NB4 (cell line): ENCODE data around the gene CLSTN1.

ENCODE experiments used
- DNase-seq: peaks from one replicate; pipeline ENCODE4 v3.0.0; 2010; ENCODE audit warnings: low read depth
- H3K4me3 ChIP-seq: one replicate; pipeline ENCODE4 v1.5.1; 2011; ENCODE audit warnings: mild to moderate bottlenecking, low read depth, low read length, moderate library complexity
- MAX ChIP-seq: IDR thresholded peaks from 2 replicates; pipeline ENCODE4 v1.6.1; 2011; ENCODE audit warnings: low read depth, low read length
- MYC ChIP-seq: IDR thresholded peaks from 2 replicates; pipeline ENCODE4 v1.6.1; 2011; ENCODE audit warnings: low read depth, low read length
- POLR2A ChIP-seq: IDR thresholded peaks from 2 replicates; pipeline ENCODE4 v1.6.1; 2011; ENCODE audit warnings: mild to moderate bottlenecking; ENCODE audit not compliant: insufficient read length; ENCODE audit errors: extremely low read depth
- TF ChIP-seq, protein P1 (sequence below): IDR thresholded peaks from one replicate; pipeline ENCODE4 v1.5.1; 2012; ENCODE audit warnings: low read depth, low read length

CLSTN1 gene

GRCh38 chr1:9684801-9685200 is 139.0 kb downstream of the CLSTN1 start:
- no peak overlapping the region for H3K4me3 ChIP-seq
- TF ChIP-seq MAX (no peak), MYC (no peak), POLR2A (no peak)
- TF ChIP-seq, protein P1, sequence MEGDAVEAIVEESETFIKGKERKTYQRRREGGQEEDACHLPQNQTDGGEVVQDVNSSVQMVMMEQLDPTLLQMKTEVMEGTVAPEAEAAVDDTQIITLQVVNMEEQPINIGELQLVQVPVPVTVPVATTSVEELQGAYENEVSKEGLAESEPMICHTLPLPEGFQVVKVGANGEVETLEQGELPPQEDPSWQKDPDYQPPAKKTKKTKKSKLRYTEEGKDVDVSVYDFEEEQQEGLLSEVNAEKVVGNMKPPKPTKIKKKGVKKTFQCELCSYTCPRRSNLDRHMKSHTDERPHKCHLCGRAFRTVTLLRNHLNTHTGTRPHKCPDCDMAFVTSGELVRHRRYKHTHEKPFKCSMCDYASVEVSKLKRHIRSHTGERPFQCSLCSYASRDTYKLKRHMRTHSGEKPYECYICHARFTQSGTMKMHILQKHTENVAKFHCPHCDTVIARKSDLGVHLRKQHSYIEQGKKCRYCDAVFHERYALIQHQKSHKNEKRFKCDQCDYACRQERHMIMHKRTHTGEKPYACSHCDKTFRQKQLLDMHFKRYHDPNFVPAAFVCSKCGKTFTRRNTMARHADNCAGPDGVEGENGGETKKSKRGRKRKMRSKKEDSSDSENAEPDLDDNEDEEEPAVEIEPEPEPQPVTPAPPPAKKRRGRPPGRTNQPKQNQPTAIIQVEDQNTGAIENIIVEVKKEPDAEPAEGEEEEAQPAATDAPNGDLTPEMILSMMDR: no peak
- DNase-seq: peak; percentile 59

GRCh38 chr1:9680828-9681227 is 142.9 kb downstream of the CLSTN1 start:
- TF ChIP-seq, protein P1: no peak
- TF ChIP-seq MAX (no peak), MYC (no peak), POLR2A (no peak)
- H3K4me3 ChIP-seq: no peak overlapping the region
- no peak for DNase-seq

DNA sequence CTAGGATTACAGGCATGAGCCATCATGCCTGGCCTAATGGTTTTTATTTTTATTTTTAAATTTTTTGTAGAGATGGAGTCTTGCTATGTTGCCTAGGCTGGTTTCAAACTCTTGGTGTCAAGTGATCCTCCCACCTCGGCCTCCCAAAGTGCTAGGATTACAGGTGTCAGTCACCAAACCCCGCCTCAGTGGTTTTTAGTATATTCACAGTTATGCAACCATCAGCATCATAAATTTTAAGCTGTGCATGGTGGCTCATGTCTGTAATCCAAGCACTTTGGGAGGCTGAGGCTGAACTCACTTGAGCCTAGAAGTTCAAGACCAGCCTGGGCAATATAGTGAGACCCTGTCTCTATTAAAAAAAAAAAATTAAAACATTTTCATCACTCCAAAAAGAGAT is 143.7 kb downstream of the CLSTN1 start:
- TF ChIP-seq, protein P1: no peak
- no peak for TF ChIP-seq POLR2A
- TF ChIP-seq MAX: no peak
- no peak for TF ChIP-seq MYC
- H3K4me3 ChIP-seq: no peak overlapping the region
- no peak for DNase-seq
